ENCODE measurements around the gene SLC35B3. TPM values are rescaled to one million over a fixed set of nuclear protein-coding genes. Genes with fewer than 3 reads are reported as not detected.

Gene SLC35B3
- total RNA-seq, 1 experiment from 2014 or later = 22.0 TPM

GRCh38 chr6:8476656-8477055 lies 41.3 kb upstream of the SLC35B3 start:
- CTCF ChIA-PET = interaction anchor here (0.7 kb wide), 2 partner anchors 62 to 104 kb away, joined by 3 read pairs; no protein-coding TSS in a partner anchor
- no TSS peak for BruUV-seq (replicated peaks)
- Mint-ChIP-seq H3K27me3 (ENCODE audit: insufficient read depth, unreplicated experiment) (no peaks in the 10 kb centered on the region), H3K36me3 (ENCODE audit: insufficient read depth, unreplicated experiment) (no peaks in the 10 kb centered on the region), H3K27ac (ENCODE audit: low read depth, unreplicated experiment) (no peak overlapping the region), H3K4me3 (ENCODE audit: unreplicated experiment) (no peak overlapping the region), H3K9me3 (ENCODE audit: unreplicated experiment) (no peaks in the 10 kb centered on the region), H3K4me1 (ENCODE audit: insufficient read depth, unreplicated experiment) (no peaks in the 10 kb centered on the region)
- TF ChIP-seq CTCF (IDR thresholded peaks at IDR 0.05; ENCODE audit: unreplicated experiment) = no peak
- no peak for DNase-seq (ENCODE audit: unreplicated experiment)
- POLR2A ChIA-PET = interaction anchor here (0.9 kb wide), 1 partner anchor 53 kb away, joined by 4 read pairs; no protein-coding TSS in a partner anchor
- intact Hi-C loops (cut with micrococcal nuclease) = no loop called here

GRCh38 chr6:8468552-8469356 lies 33.4 kb upstream of the SLC35B3 start:
- Mint-ChIP-seq H3K9me3 (ENCODE audit: unreplicated experiment) (no peaks in the 10 kb centered on the region), H3K36me3 (ENCODE audit: insufficient read depth, unreplicated experiment) (no peaks in the 10 kb centered on the region), H3K4me1 (ENCODE audit: insufficient read depth, unreplicated experiment) (no peaks in the 10 kb centered on the region), H3K27me3 (ENCODE audit: insufficient read depth, unreplicated experiment) (no peaks in the 10 kb centered on the region), H3K27ac (ENCODE audit: low read depth, unreplicated experiment) (no peak overlapping the region), H3K4me3 (ENCODE audit: unreplicated experiment) (no peak overlapping the region)
- ChIA-PET CTCF (no interaction called here), POLR2A (no interaction called here)
- no peak for DNase-seq (ENCODE audit: unreplicated experiment)
- no TSS peak for BruUV-seq (replicated peaks)
- intact Hi-C loops (cut with micrococcal nuclease) = no loop called here
- no peak for TF ChIP-seq CTCF (IDR thresholded peaks at IDR 0.05; ENCODE audit: unreplicated experiment)

- no peak overlapping the region for H3K4me3 Mint-ChIP-seq (ENCODE audit: unreplicated experiment)
Measured at GRCh38 chr6:8462694-8463093, 27.3 kb upstream of the SLC35B3 start.

More at GRCh38 chr6:8462694-8463093, 27.3 kb upstream of the SLC35B3 start:
- TF ChIP-seq CTCF (IDR thresholded peaks at IDR 0.05; ENCODE audit: unreplicated experiment) = no peak
- Mint-ChIP-seq H3K27me3 (ENCODE audit: insufficient read depth, unreplicated experiment) (no peaks in the 10 kb centered on the region), H3K36me3 (ENCODE audit: insufficient read depth, unreplicated experiment) (no peaks in the 10 kb centered on the region), H3K9me3 (ENCODE audit: unreplicated experiment) (no peaks in the 10 kb centered on the region), H3K4me1 (ENCODE audit: insufficient read depth, unreplicated experiment) (no peaks in the 10 kb centered on the region), H3K27ac (ENCODE audit: low read depth, unreplicated experiment) (no peak overlapping the region)
- DNase-seq (ENCODE audit: unreplicated experiment) = no peak
- intact Hi-C loops (cut with micrococcal nuclease) = no loop called here
- BruUV-seq (replicated peaks) = no TSS peak
- POLR2A ChIA-PET = no interaction called here
- CTCF ChIA-PET = no interaction called here

Data from MCF 10A (cell line).